ENCODE results near the gene SPG7.

DNA sequence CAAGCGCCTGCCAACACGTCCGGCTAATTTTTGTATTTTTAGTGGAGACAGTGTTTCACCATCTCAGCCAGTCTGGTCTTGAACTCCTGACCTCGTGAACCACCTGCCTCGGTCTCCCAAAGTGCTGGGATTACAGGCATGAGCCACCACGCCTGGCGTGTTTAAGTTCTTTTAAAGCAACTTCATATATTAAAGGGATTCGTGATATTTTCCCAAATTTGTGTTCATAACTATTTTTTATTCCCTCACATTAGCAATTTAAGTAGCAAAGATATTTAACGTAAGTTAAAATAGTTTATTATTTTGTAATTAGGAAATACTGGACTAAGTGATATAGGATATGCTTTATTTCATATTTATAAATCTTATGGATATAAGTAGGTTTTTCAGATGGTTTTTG lies 4.2 kb downstream of the SPG7 start:
- TF ChIP-seq, protein P1, sequence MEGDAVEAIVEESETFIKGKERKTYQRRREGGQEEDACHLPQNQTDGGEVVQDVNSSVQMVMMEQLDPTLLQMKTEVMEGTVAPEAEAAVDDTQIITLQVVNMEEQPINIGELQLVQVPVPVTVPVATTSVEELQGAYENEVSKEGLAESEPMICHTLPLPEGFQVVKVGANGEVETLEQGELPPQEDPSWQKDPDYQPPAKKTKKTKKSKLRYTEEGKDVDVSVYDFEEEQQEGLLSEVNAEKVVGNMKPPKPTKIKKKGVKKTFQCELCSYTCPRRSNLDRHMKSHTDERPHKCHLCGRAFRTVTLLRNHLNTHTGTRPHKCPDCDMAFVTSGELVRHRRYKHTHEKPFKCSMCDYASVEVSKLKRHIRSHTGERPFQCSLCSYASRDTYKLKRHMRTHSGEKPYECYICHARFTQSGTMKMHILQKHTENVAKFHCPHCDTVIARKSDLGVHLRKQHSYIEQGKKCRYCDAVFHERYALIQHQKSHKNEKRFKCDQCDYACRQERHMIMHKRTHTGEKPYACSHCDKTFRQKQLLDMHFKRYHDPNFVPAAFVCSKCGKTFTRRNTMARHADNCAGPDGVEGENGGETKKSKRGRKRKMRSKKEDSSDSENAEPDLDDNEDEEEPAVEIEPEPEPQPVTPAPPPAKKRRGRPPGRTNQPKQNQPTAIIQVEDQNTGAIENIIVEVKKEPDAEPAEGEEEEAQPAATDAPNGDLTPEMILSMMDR (IDR thresholded peaks at IDR 0.05), result no peak
- TF ChIP-seq POLR2A (IDR thresholded peaks at IDR 0.05; ENCODE audit: low read depth) (no peak), POLR2AphosphoS5 (IDR thresholded peaks at IDR 0.05) (no peak), EP300 (IDR thresholded peaks at IDR 0.05) (no peak)
